CD8-positive, alpha-beta memory T cell (primary cell): ENCODE measurements around the gene FAU. TPM values are rescaled to one million over a fixed set of nuclear protein-coding genes. Genes with fewer than 3 reads are reported as not detected.

Experiments
- CTCF ChIA-PET: fragments of 350-600 bp; sonication (Branson Sonifier 250); formaldehyde crosslinking; loops from one replicate; lab custom pipeline; 2021; ENCODE audit warnings: antibody characterized with exemption; lab: Charles Lee
- POLR2A ChIA-PET: fragments of 350-600 bp; sonication (Branson Sonifier 250); formaldehyde crosslinking; loops from one replicate; lab custom pipeline; 2021; ENCODE audit warnings: antibody characterized with exemption; lab: Charles Lee
- DNase-seq, 5 donors: peaks; one replicate each; pipeline versions ENCODE4 v3.0.0 to v3.0.0-alpha.2; 2020 to 2022; ENCODE audit warnings: mixed read lengths in 1 of 5
- H3K27ac ChIP-seq: one replicate; pipeline ENCODE4 v1.7.0; 2013; ENCODE audit warnings: low read depth, mild to moderate bottlenecking, low read length, moderate library complexity
- H3K27me3 ChIP-seq: 2 replicates; pipeline ENCODE4 v1.7.0; 2013; ENCODE audit warnings: low read length, mild to moderate bottlenecking; ENCODE audit not compliant: insufficient read depth, poor library complexity, severe bottlenecking
- H3K36me3 ChIP-seq: 2 replicates; pipeline ENCODE4 v1.7.0; 2013; ENCODE audit warnings: mild to moderate bottlenecking, low read length, moderate library complexity; ENCODE audit not compliant: insufficient read depth
- H3K4me1 ChIP-seq: 2 replicates; pipeline ENCODE4 v1.7.0; 2013; ENCODE audit warnings: mild to moderate bottlenecking, low read length, moderate library complexity; ENCODE audit not compliant: insufficient read depth
- H3K4me3 ChIP-seq: 2 replicates; pipeline ENCODE4 v1.7.0; 2013; ENCODE audit warnings: mild to moderate bottlenecking, low read length
- H3K9me3 ChIP-seq: 2 replicates; pipeline ENCODE4 v1.7.0; 2013; ENCODE audit warnings: mild to moderate bottlenecking, low read length
- H3K27ac Mint-ChIP-seq, 8 donors: one replicate each; pipeline ENCODE4 v1.8.0; 2020 to 2021; ENCODE audit warnings: mixed read lengths in 8 of 8, mild to moderate bottlenecking in 6 of 8, inconsistent platforms in 3 of 8, moderate library complexity in 3 of 8
- H3K27me3 Mint-ChIP-seq, 2 donors: one replicate each; pipeline ENCODE4 v1.8.0; 2020 to 2021; ENCODE audit warnings: mixed read lengths in 2 of 2, mild to moderate bottlenecking in 1 of 2, moderate library complexity in 1 of 2
- H3K36me3 Mint-ChIP-seq, 3 donors: one replicate each; pipeline ENCODE4 v1.8.0; 2020 to 2021; ENCODE audit warnings: mixed read lengths in 3 of 3, inconsistent platforms in 1 of 3, mild to moderate bottlenecking in 1 of 3
- H3K4me1 Mint-ChIP-seq, 3 donors: one replicate each; pipeline ENCODE4 v1.8.0; 2020 to 2021; ENCODE audit warnings: mixed read lengths in 3 of 3, inconsistent platforms in 1 of 3, mild to moderate bottlenecking in 1 of 3
- H3K4me3 Mint-ChIP-seq, 7 donors: one replicate each; pipeline ENCODE4 v1.8.0; 2020 to 2021; ENCODE audit warnings: mixed read lengths in 7 of 7, mild to moderate bottlenecking in 6 of 7, moderate library complexity in 4 of 7, inconsistent platforms in 2 of 7
- H3K9me3 Mint-ChIP-seq, 5 donors: one replicate each; pipeline ENCODE4 v1.8.0; 2020 to 2022; ENCODE audit warnings: mixed read lengths in 5 of 5, mild to moderate bottlenecking in 3 of 5, moderate library complexity in 2 of 5, inconsistent platforms in 1 of 5
- polyA plus RNA-seq: library from polyadenylated mRNA; unstranded; fragments of 300-500 nt; fragmentation: Illumina TruSeq; gene quantifications from one replicate; pipeline ENCODE4 v1.2.3, GENCODE V29; 2021
- total RNA-seq, 2 experiments: library from RNA; stranded (reverse); gene quantifications; one replicate each; pipeline ENCODE4 v1.2.3, GENCODE V29; 2021

Gene FAU
- total and polyA plus RNA-seq, 3 experiments from 2014 or later = 904 to 1,073 (median 1,054) TPM

DNA sequence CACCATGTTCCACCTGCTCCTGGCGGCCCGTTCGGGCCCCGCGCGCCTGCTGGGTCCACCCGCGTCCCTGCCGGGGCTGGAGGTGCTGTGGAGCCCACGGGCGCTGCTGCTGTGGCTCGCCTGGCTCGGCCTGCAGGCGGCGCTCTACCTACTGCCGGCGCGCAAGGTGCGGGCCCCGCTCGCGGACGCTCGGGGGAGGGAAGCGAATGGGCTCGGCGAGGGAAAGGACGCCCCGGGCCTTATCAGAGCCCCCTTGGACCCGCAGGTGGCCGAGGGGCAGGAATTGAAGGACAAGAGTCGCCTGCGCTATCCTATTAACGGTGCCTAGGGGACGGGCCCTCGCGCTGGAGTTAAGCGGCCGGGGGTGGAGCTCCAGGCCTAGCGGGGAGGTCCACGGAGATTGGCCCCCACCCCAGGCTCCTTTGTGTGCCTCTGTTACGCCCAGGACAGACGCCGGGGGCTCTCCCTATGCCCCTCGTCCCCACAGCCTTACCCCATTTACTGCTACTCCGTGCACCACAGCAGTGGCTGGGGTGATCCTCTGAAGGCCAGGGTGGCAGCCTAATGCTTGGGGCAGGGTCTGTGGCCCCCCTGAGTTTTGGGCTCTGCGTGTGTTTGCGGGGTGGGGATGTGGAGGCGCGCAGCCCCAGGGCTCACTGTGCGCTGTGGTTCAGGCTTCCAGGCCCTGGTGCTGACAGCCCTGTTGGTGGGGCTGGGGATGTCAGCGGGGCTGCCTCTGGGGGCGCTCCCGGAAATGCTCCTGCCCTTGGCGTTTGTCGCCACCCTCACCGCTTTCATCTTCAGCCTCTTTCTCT lies 9.2 kb downstream of the FAU start:
- H3K4me1 Mint-ChIP-seq = peaks cover 34 to 63% (median 35%) of the 10 kb centered on the region in 3 donors

DNA sequence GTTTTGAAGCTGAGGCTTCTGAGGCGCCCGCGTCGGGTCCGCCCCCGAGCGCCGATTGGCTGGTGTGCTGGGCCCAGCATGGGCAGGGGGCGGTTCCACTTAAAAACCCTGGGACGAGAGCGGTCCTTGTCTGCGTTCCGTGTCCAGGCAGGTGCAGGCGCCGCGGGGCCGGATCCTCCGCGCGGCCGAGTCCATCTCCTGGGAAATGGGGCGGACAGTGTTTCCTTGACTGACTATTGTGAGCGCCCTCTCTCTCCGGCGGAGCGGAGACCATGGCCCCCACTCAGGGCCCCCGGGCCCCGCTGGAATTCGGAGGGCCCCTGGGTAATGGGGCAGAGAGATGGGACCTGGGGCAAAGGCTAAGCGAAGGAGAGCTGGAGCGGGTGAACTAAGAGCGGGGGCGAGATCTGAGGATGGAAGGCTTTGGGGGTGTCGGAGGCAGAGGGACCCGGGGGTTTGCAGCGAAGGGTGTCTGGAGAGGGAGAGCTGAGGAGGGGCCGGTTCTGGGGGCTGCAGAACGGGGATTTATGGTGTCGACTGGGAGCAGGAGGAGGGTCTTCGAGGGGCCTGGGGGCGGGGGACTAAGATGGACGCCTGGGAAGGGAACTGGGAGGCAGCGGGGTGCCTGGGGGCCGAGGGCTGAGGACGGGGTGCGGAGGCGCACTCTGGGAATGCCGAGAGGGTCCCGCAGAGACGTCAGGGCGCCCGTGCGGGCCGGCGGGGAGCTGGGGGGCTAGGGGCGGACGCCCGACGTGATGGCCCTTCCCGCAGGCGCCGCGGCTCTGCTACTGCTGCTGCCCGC lies 10.0 kb downstream of the FAU start, which contains the start of gene TM7SF2:
Gene TM7SF2, plus strand, starts transcription at position 129 of the 802 bp plus-strand sequence. Its CDS starts 144 bp downstream, at position 273.
- peak; percentile 89 to 96 (median 94) for DNase-seq
- H3K27ac ChIP-seq = peak within 1 kb of the TSS; percentile 65
- H3K9me3 Mint-ChIP-seq = no peaks in the 10 kb centered on the region
- H3K4me3 ChIP-seq = peak within 1 kb of the TSS; percentile 81
- ChIA-PET POLR2A (interaction anchor here (0.6 to 4.9 kb wide), 12 partner anchors 10 to 385 kb away, joined by 3 to 40 read pairs (median 6); partner anchors contain the start of genes ARL2, CAPN1, FAU and MRPL49), CTCF (interaction anchor here (0.7 to 6.1 kb wide), 18 partner anchors 9 to 264 kb away, joined by 3 to 104 read pairs (median 5); partner anchors contain the start of genes ARL2, CAPN1, CDC42EP2 and CDCA5)
- H3K4me1 Mint-ChIP-seq = peaks cover 30 to 57% (median 30%) of the 10 kb centered on the region in 3 donors
- H3K4me1 ChIP-seq = peaks cover 49% of the 10 kb centered on the region
- H3K9me3 ChIP-seq = no peaks in the 10 kb centered on the region
- H3K27me3 Mint-ChIP-seq = peaks cover 0 to 2% of the 10 kb centered on the region in 2 donors
- H3K36me3 ChIP-seq = peaks cover 17% of the 10 kb centered on the region
- H3K4me3 Mint-ChIP-seq = peak within 1 kb of the TSS; percentile 83 to 90 (median 87)
- no peaks in the 10 kb centered on the region for H3K27me3 ChIP-seq
- peaks cover 0 to 33% (median 0%) of the 10 kb centered on the region in 3 donors for H3K36me3 Mint-ChIP-seq
- H3K27ac Mint-ChIP-seq = peak within 1 kb of the TSS; percentile 67 to 94 (median 86)

More for the DNA sequence above, 9.2 kb downstream of the FAU start:
- H3K27ac ChIP-seq = peak overlapping the region; percentile 65
- peaks cover 49% of the 10 kb centered on the region for H3K4me1 ChIP-seq
- Mint-ChIP-seq H3K36me3 (peaks cover under 1 to 30% (median under 1%) of the 10 kb centered on the region in 3 donors), H3K27ac (peak overlapping the region; percentile 24 to 87 (median 77)), H3K27me3 (peaks cover 0 to 2% of the 10 kb centered on the region in 2 donors), H3K9me3 (no peaks in the 10 kb centered on the region), H3K4me3 (peak overlapping the region; percentile 83 to 90 (median 87))
- peak overlapping the region; percentile 81 for H3K4me3 ChIP-seq
- H3K9me3 ChIP-seq = no peaks in the 10 kb centered on the region
- H3K36me3 ChIP-seq = peaks cover 17% of the 10 kb centered on the region
- DNase-seq = peak; percentile 65 to 83 (median 71)
- H3K27me3 ChIP-seq = no peaks in the 10 kb centered on the region
- CTCF ChIA-PET = interaction anchor here (0.7 to 6.1 kb wide), 14 partner anchors 8 to 217 kb away, joined by 3 to 104 read pairs (median 5); partner anchors contain the start of genes ARL2, CAPN1, FAU and MRPL49
- POLR2A ChIA-PET = interaction anchor here (0.7 to 4.9 kb wide), 6 partner anchors 9 to 254 kb away, joined by 3 to 40 read pairs (median 8); partner anchors contain the start of genes FAU, MRPL49, SYVN1 and VPS51

DNA sequence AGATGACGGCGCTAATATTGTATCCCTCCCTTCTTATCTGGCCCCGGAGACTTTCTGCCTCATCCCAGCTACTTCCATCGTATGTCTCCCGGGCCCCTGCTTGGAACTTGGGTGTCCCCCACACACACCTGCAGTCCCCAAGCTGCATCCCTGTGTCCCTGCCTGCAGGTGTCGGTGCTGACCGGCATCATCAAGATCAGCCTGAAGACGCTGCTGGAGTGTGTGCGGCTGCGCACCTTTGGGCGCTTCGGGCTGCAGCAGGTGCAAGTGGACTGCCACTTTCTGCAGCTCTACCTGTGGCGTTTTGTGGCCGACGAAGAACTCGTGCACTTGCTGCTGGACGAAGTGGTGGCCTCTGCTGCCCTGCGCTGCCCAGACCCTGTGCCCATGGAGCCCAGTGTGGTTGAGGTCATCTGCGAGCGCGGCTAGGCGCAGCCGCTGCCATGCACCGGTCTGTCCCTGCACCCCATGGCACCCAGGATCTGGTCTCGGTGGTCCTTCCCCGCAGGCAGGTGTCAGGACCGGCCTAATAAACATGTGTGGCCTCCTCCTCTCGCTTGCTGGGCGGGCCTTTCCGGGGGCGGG lies 10.7 kb downstream of the FAU start:
- H3K4me1 Mint-ChIP-seq = peaks cover 30 to 50% (median 30%) of the 10 kb centered on the region in 3 donors
- H3K27ac ChIP-seq = no peak overlapping the region
- CTCF ChIA-PET = interaction anchor here (0.7 to 6.1 kb wide), 26 partner anchors 10 to 263 kb away, joined by 3 to 104 read pairs (median 4); partner anchors contain the start of genes ARL2, CAPN1, CDC42EP2 and CDCA5

DNA sequence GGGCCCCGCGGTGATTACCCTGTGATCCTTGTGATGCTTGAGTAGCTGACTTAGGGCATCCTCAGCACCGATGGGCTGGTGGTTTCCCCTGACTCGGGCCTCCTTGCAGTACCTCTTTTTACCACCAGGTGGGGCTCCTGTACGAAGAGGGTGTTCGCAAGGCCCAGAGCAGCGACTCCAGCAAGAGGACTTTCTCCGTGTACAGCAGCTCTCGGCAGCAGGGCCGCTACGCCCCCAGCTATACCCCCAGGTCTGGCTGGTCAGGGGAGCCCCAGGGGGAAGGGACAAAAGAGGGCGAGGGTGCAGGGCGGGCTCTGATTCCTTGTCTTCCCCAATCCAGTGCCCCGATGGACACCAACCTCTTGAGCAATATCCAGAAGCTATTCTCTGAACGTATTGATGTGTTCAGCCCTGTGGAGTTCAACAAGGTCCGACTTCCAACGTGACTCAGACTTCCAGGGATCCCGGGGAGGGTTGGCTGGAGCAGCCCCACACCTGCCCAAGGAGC lies 11.5 kb downstream of the FAU start:
- DNase-seq = peak; percentile 84 to 95 (median 92)
- Mint-ChIP-seq H3K27ac (peak overlapping the region; percentile 50 to 95 (median 86)), H3K4me3 (peak overlapping the region in 5 of 7 donors; percentile 29 to 84 (median 57)), H3K4me1 (peaks cover 30 to 46% (median 31%) of the 10 kb centered on the region in 3 donors), H3K36me3 (peaks cover 0 to 37% (median 8%) of the 10 kb centered on the region in 3 donors), H3K9me3 (no peaks in the 10 kb centered on the region), H3K27me3 (peaks cover 0 to 2% of the 10 kb centered on the region in 2 donors)
- peak overlapping the region; percentile 15 for H3K27ac ChIP-seq
- ChIA-PET CTCF (interaction anchor here (0.7 to 6.1 kb wide), 22 partner anchors 10 to 345 kb away, joined by 3 to 104 read pairs (median 4); partner anchors contain the start of genes ARL2, CAPN1, CDC42EP2 and CDCA5), POLR2A (interaction anchor here (0.5 to 4.9 kb wide), 8 partner anchors 10 to 358 kb away, joined by 3 to 40 read pairs (median 4); partner anchors contain the start of genes ARL2, FAU, MRPL49 and VPS51)
- H3K4me3 ChIP-seq = no peak overlapping the region
- no peaks in the 10 kb centered on the region for H3K9me3 ChIP-seq
- H3K27me3 ChIP-seq = no peaks in the 10 kb centered on the region
- peaks cover 33% of the 10 kb centered on the region for H3K4me1 ChIP-seq
- peaks cover 19% of the 10 kb centered on the region for H3K36me3 ChIP-seq

More for the DNA sequence above, 10.7 kb downstream of the FAU start:
- Mint-ChIP-seq H3K9me3 (no peaks in the 10 kb centered on the region), H3K4me3 (peak overlapping the region; percentile 83 to 90 (median 87)), H3K27ac (peak overlapping the region; percentile 67 to 93 (median 86)), H3K36me3 (peaks cover 0 to 35% (median 2%) of the 10 kb centered on the region in 3 donors), H3K27me3 (peaks cover 0 to 2% of the 10 kb centered on the region in 2 donors)
- Histone ChIP-seq H3K36me3 (peaks cover 17% of the 10 kb centered on the region), H3K4me3 (no peak overlapping the region), H3K9me3 (no peaks in the 10 kb centered on the region), H3K27me3 (no peaks in the 10 kb centered on the region), H3K4me1 (peaks cover 42% of the 10 kb centered on the region)
- POLR2A ChIA-PET = interaction anchor here (0.6 to 4.9 kb wide), 11 partner anchors 10 to 385 kb away, joined by 3 to 40 read pairs (median 6); partner anchors contain the start of genes ARL2, CAPN1, FAU and MRPL49
- no peak for DNase-seq

DNA sequence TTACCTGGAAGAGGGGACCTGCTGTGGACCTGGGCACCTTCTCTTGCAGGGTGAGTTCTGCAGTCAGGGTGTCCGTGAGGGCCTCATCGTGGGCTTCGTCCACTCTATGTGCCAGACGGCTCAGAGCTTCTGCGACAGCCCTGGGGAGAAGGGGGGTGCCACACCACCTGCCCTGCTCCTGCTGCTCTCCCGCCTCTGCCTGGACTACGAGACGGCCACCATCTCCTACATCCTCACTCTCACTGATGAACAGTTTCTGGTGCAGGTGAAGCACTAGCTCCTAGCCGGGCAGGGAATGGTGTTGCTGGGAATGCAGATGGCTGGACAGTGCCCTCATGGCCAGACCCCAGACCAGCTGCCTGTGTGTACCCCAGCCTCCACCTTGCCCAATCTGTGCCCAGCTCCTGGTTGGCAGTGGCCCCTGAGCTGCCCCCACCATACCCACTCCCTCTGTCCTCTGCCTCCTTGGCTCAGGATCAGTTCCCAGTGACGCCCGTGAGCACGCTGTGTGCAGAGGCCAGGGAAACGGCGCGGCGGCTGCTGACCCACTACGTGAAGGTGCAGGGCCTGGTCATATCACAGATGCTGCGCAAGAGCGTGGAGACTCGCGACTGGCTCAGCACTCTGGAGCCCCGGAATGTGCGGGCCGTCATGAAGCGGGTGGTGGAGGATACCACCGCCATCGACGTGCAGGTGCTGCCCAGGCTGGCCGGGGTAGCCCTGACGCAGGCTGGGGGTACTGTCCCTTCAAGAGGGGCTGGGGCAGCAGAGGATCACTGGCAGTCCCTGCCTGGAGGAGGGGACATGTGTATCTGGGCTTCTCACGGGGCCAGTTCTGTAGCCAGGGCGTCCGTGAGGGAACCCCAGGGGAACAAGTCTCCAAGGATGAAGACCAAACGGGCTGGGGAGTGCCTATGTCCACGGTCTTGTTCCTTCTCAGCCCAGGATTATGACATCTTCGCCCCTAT lies 12.4 kb downstream of the FAU start:
- Histone ChIP-seq H3K4me1 (peaks cover 32% of the 10 kb centered on the region), H3K4me3 (no peak overlapping the region), H3K27ac (no peak overlapping the region), H3K9me3 (no peaks in the 10 kb centered on the region), H3K27me3 (no peaks in the 10 kb centered on the region), H3K36me3 (peaks cover 21% of the 10 kb centered on the region)
- Mint-ChIP-seq H3K27me3 (peaks cover 0 to 2% of the 10 kb centered on the region in 2 donors), H3K4me3 (peak overlapping the region in 1 of 7 donors; percentile 84), H3K4me1 (peaks cover 33 to 44% (median 33%) of the 10 kb centered on the region in 3 donors), H3K9me3 (no peaks in the 10 kb centered on the region), H3K27ac (peak overlapping the region; percentile 50 to 95 (median 86)), H3K36me3 (peaks cover 0 to 43% (median 9%) of the 10 kb centered on the region in 3 donors)
- CTCF ChIA-PET = interaction anchor here (0.9 to 6.1 kb wide), 15 partner anchors 8 to 344 kb away, joined by 3 to 104 read pairs (median 4); partner anchors contain the start of genes ARL2, CAPN1, CDCA5 and FAU
- no peak for DNase-seq
- POLR2A ChIA-PET = interaction anchor here (0.5 to 4.9 kb wide), 6 partner anchors 8 to 13 kb away, joined by 4 to 40 read pairs (median 5); partner anchors contain the start of genes FAU, MRPL49, VPS51 and ZNHIT2
